ENCODE data around the gene HTR3A.

Gene HTR3A

GRCh38 chr11:113989916-113990315 lies 15.0 kb downstream of the HTR3A start:
- Histone ChIP-seq H3K4me2 (ENCODE audit: low read length) (no peak overlapping the region), H3K4me3 (ENCODE audit: low read depth, low read length, poor library complexity, severe bottlenecking) (no peak overlapping the region), H3K79me2 (ENCODE audit: insufficient read depth, low read length) (no peaks in the 10 kb centered on the region), H3K9me2 (ENCODE audit: low read depth, low read length) (no peaks in the 10 kb centered on the region), H3K27ac (ENCODE audit: low read depth, low read length, poor library complexity, severe bottlenecking) (no peak overlapping the region), H4K20me1 (ENCODE audit: insufficient read depth, low read length) (no peaks in the 10 kb centered on the region), H3F3A (ENCODE audit: insufficient read depth, low read length) (no peaks in the 10 kb centered on the region), H2AFZ (ENCODE audit: low read length) (no peak overlapping the region), H3K27me3 (ENCODE audit: insufficient read depth, low read length) (no peaks in the 10 kb centered on the region), H3K9ac (ENCODE audit: low read length) (no peak overlapping the region), H3K4me1 (ENCODE audit: insufficient read depth, low read length, severe bottlenecking) (no peaks in the 10 kb centered on the region), H3K9me3 (ENCODE audit: low read length) (no peaks in the 10 kb centered on the region), H3K36me3 (ENCODE audit: insufficient read depth, low read length) (no peaks in the 10 kb centered on the region)
- TF ChIP-seq CTCF (IDR thresholded peaks at IDR 0.05; ENCODE audit: low read length) (no peak), EZH2 (IDR thresholded peaks at IDR 0.05; ENCODE audit: borderline replicate concordance, low read length) (no peak)

GRCh38 chr11:113991170-113991569 lies 16.3 kb downstream of the HTR3A start:
- H3F3A ChIP-seq (ENCODE audit: insufficient read depth, low read length), result no peaks in the 10 kb centered on the region
- no peak overlapping the region for H3K4me3 ChIP-seq (ENCODE audit: low read depth, low read length, poor library complexity, severe bottlenecking)
- no peaks in the 10 kb centered on the region for H3K79me2 ChIP-seq (ENCODE audit: insufficient read depth, low read length)
- TF ChIP-seq CTCF (IDR thresholded peaks at IDR 0.05; ENCODE audit: low read length), result no peak
- TF ChIP-seq EZH2 (IDR thresholded peaks at IDR 0.05; ENCODE audit: borderline replicate concordance, low read length), result no peak
- no peaks in the 10 kb centered on the region for H3K27me3 ChIP-seq (ENCODE audit: insufficient read depth, low read length)
- no peak overlapping the region for H2AFZ ChIP-seq (ENCODE audit: low read length)
- H3K36me3 ChIP-seq (ENCODE audit: insufficient read depth, low read length), result no peaks in the 10 kb centered on the region
- H3K4me1 ChIP-seq (ENCODE audit: insufficient read depth, low read length, severe bottlenecking), result no peaks in the 10 kb centered on the region
- H3K9me3 ChIP-seq (ENCODE audit: low read length), result no peaks in the 10 kb centered on the region
- no peaks in the 10 kb centered on the region for H4K20me1 ChIP-seq (ENCODE audit: insufficient read depth, low read length)
- H3K27ac ChIP-seq (ENCODE audit: low read depth, low read length, poor library complexity, severe bottlenecking), result no peak overlapping the region
- H3K9ac ChIP-seq (ENCODE audit: low read length), result no peak overlapping the region
- no peaks in the 10 kb centered on the region for H3K9me2 ChIP-seq (ENCODE audit: low read depth, low read length)
- no peak overlapping the region for H3K4me2 ChIP-seq (ENCODE audit: low read length)

GRCh38 chr11:113991718-113992458 lies 17.0 kb downstream of the HTR3A start:
- H3K4me3 ChIP-seq (ENCODE audit: low read depth, low read length, poor library complexity, severe bottlenecking), result no peak overlapping the region
- H3K9me2 ChIP-seq (ENCODE audit: low read depth, low read length), result no peaks in the 10 kb centered on the region
- no peak overlapping the region for H3K4me2 ChIP-seq (ENCODE audit: low read length)
- TF ChIP-seq CTCF (IDR thresholded peaks at IDR 0.05; ENCODE audit: low read length) (no peak), EZH2 (IDR thresholded peaks at IDR 0.05; ENCODE audit: borderline replicate concordance, low read length) (no peak)
- H3K27me3 ChIP-seq (ENCODE audit: insufficient read depth, low read length), result no peaks in the 10 kb centered on the region
- H3K9me3 ChIP-seq (ENCODE audit: low read length), result no peaks in the 10 kb centered on the region
- H3K4me1 ChIP-seq (ENCODE audit: insufficient read depth, low read length, severe bottlenecking), result no peaks in the 10 kb centered on the region
- no peaks in the 10 kb centered on the region for H4K20me1 ChIP-seq (ENCODE audit: insufficient read depth, low read length)
- no peaks in the 10 kb centered on the region for H3F3A ChIP-seq (ENCODE audit: insufficient read depth, low read length)
- H2AFZ ChIP-seq (ENCODE audit: low read length), result no peak overlapping the region
- H3K27ac ChIP-seq (ENCODE audit: low read depth, low read length, poor library complexity, severe bottlenecking), result no peak overlapping the region
- H3K36me3 ChIP-seq (ENCODE audit: insufficient read depth, low read length), result no peaks in the 10 kb centered on the region
- no peaks in the 10 kb centered on the region for H3K79me2 ChIP-seq (ENCODE audit: insufficient read depth, low read length)
- no peak overlapping the region for H3K9ac ChIP-seq (ENCODE audit: low read length)

Data from OCI-LY1 (cell line).